Measurements from ENCODE around the gene ZNF768. TPM values are rescaled to one million over a fixed set of nuclear protein-coding genes. Genes with fewer than 3 reads are reported as not detected.

The ZNF768 gene
- 12.8 and 16.0 TPM in 2 replicates for total RNA-seq

GRCh38 chr16:30526137-30526822, at the start of gene ZNF768:
TSS of gene ZNF768 (minus strand) at chr16:30526566. CDS start at chr16:30526413, 153 bp downstream.

GRCh38 chr16:30571445-30572322, 45.3 kb upstream of the ZNF768 start, which contains the start of gene ZNF688:
TSS of gene ZNF688 (minus strand) at chr16:30571714. CDS start at chr16:30571629, 85 bp downstream.

GRCh38 chr16:30557957-30558788, 31.8 kb upstream of the ZNF768 start, which contains the start of gene ZNF764:
TSS of gene ZNF764 (minus strand) at chr16:30558374. CDS start at chr16:30558182, 192 bp downstream.

GRCh38 chr16:30534368-30535105, 8.2 kb upstream of the ZNF768 start, which contains the start of gene ZNF747:
TSS of gene ZNF747 (minus strand) at chr16:30534858. CDS start at chr16:30534679, 179 bp downstream.

Other genes with a start within 250 kb of the ZNF768 start
- gene CD2BP2, start 171.3 kb downstream of the ZNF768 start, total RNA-seq, result 27.9 and 28.5 TPM in 2 replicates
- 26.1 and 47.7 TPM in 2 replicates for gene TBC1D10B, start 156.1 kb downstream of the ZNF768 start, total RNA-seq
- not detected in 2 replicates for gene MYL11, start 151.8 kb downstream of the ZNF768 start, total RNA-seq
- gene SEPTIN1, start 144.0 kb downstream of the ZNF768 start, total RNA-seq, result 0.37 and 0.59 TPM in 2 replicates
- 8.9 and 9.6 TPM in 2 replicates for gene ZNF48, start 131.1 kb downstream of the ZNF768 start, total RNA-seq
- 12.1 and 13.1 TPM in 2 replicates for gene ZNF771, start 119.0 kb downstream of the ZNF768 start, total RNA-seq
- gene DCTPP1, start 96.5 kb downstream of the ZNF768 start, total RNA-seq, result 5.6 and 13.6 TPM in 2 replicates
- 7.7 and 8.8 TPM in 2 replicates for gene SEPHS2, start 80.7 kb downstream of the ZNF768 start, total RNA-seq
- gene ITGAL, start 53.8 kb downstream of the ZNF768 start, total RNA-seq, result 0.89 TPM in 1 of 2 replicates, not detected in the other
- gene ZNF747, start 8.3 kb upstream of the ZNF768 start, total RNA-seq, result 7.6 and 9.5 TPM in 2 replicates
- 4.2 and 4.8 TPM in 2 replicates for gene ZNF764, start 31.8 kb upstream of the ZNF768 start, total RNA-seq
- gene ZNF688, start 45.1 kb upstream of the ZNF768 start, total RNA-seq, result 4.8 and 7.6 TPM in 2 replicates
- gene ZNF785, start 59.1 kb upstream of the ZNF768 start, total RNA-seq, result 11.6 TPM in 2 replicates
- gene ZNF689, start 83.8 kb upstream of the ZNF768 start, total RNA-seq, result 3.6 TPM in 2 replicates
- gene PRR14, start 124.4 kb upstream of the ZNF768 start, total RNA-seq, result 8.0 and 8.7 TPM in 2 replicates
- gene FBRS, start 131.9 kb upstream of the ZNF768 start, total RNA-seq, result 20.5 and 27.5 TPM in 2 replicates
- gene SRCAP, start 172.6 kb upstream of the ZNF768 start, total RNA-seq, result 19.3 and 48.8 TPM in 2 replicates
- 16.4 and 20.8 TPM in 2 replicates for gene PHKG2, start 221.9 kb upstream of the ZNF768 start, total RNA-seq
- 1.2 and 1.4 TPM in 2 replicates for gene CFAP119, start 235.5 kb upstream of the ZNF768 start, total RNA-seq
- gene RNF40, start 235.8 kb upstream of the ZNF768 start, total RNA-seq, result 63.5 and 93.2 TPM in 2 replicates

Measured in smooth muscle cell of the umbilical artery (primary cell).